Panc1 (cell line): ENCODE data around the gene TRIM14. TPM values are rescaled to one million over a fixed set of nuclear protein-coding genes. Genes with fewer than 3 reads are reported as not detected.

Experiments
- ATAC-seq: fragments of 200-7000 bp; cut with Tn5 transposase; 2 replicates; pipeline ENCODE4 v1.9.1; 2020; ENCODE audit warnings: mild to moderate bottlenecking, moderate library complexity
- BruUV-seq: library from RNA; stranded (reverse); fragments of 400-500 nt; replicated peaks from 2 replicates; lab custom pipeline; 2021; lab: Mats Ljungman, UMichigan
- CTCF ChIA-PET: fragments of 300-600 bp; sonication (Branson Sonifier 250); formaldehyde crosslinking; loops from one replicate; lab custom pipeline; 2022; ENCODE audit warnings: antibody characterized with exemption; lab: Charles Lee
- POLR2A ChIA-PET: fragments of 300-600 bp; sonication (Branson Sonifier 250); formaldehyde crosslinking; loops from one replicate; lab custom pipeline; 2022; ENCODE audit warnings: antibody characterized with exemption; lab: Charles Lee
- DNase-seq: peaks from one replicate; pipeline ENCODE4 v3.0.0-alpha.2; 2010; ENCODE audit warnings: low read depth, low spot score
- H3K27ac ChIP-seq: 2 replicates; pipeline ENCODE4 v1.5.1; 2011; ENCODE audit warnings: mild to moderate bottlenecking, low read length, inconsistent platforms
- H3K27me3 ChIP-seq: fragments of 200-500 bp; sonication (Bioruptor generic); 2 replicates; pipeline ENCODE4 v1.6.0; 2014; ENCODE audit warnings: low read length, inconsistent platforms; ENCODE audit not compliant: control insufficient read depth, insufficient read depth
- H3K36me3 ChIP-seq: fragments of 200-500 bp; sonication (Bioruptor generic); 2 replicates; pipeline ENCODE4 v1.5.1; 2014; ENCODE audit warnings: inconsistent platforms, mild to moderate bottlenecking, low read length, moderate library complexity; ENCODE audit not compliant: control insufficient read depth, insufficient read depth
- H3K4me1 ChIP-seq: 2 replicates; pipeline ENCODE4 v1.5.1; 2011; ENCODE audit warnings: inconsistent platforms, mild to moderate bottlenecking, low read length, moderate library complexity; ENCODE audit not compliant: control insufficient read depth, insufficient read depth
- H3K4me3 ChIP-seq, 2 experiments: 2 replicates each; pipeline ENCODE4 v1.5.1; 2011 to 2012; ENCODE audit warnings: low read depth in 2 of 2, low read length in 2 of 2, mild to moderate bottlenecking in 2 of 2, inconsistent platforms in 1 of 2, moderate library complexity in 1 of 2
- H3K9me3 ChIP-seq: fragments of 200-500 bp; sonication (Bioruptor generic); 2 replicates; pipeline ENCODE4 v1.5.1; 2014; ENCODE audit warnings: low read depth, mild to moderate bottlenecking, inconsistent platforms, low read length, moderate library complexity; ENCODE audit not compliant: control insufficient read depth, insufficient read depth
- CTCF ChIP-seq: fragments of 450-650 bp; IDR thresholded peaks from 2 replicates; pipeline ENCODE4 v1.5.1; 2017; ENCODE audit warnings: mild to moderate bottlenecking
- POLR2AphosphoS5 ChIP-seq: IDR thresholded peaks from 2 replicates; pipeline ENCODE4 v1.6.1; 2012; ENCODE audit warnings: mild to moderate bottlenecking, low read depth, low read length, moderate library complexity
- SIN3A ChIP-seq: IDR thresholded peaks from 2 replicates; pipeline ENCODE4 v1.6.1; 2012; ENCODE audit warnings: low read depth, mild to moderate bottlenecking, low read length, moderate library complexity, borderline replicate concordance; ENCODE audit not compliant: insufficient read depth
- TCF7L2 ChIP-seq: IDR thresholded peaks from 2 replicates; pipeline ENCODE4 v1.6.1; 2011; ENCODE audit warnings: mild to moderate bottlenecking, low read depth, low read length, inconsistent platforms
- in situ Hi-C: cut with HindIII; loops from 2 replicates; pipeline ENCODE4 v1.10.0; 2016; ENCODE audit warnings: low sequenced_read_pairs, low pct_unique_long_range_greater_than_20kb
- intact Hi-C: fragments of 100-400 bp; cut with micrococcal nuclease; formaldehyde crosslinking; loops from one replicate; pipeline ENCODE4 v1.10.0; 2022; ENCODE audit not compliant: unreplicated experiment
- total RNA-seq: library from RNA; stranded (reverse); gene quantifications from one replicate; pipeline ENCODE4 v1.2.1, GENCODE V29; 2021; ENCODE audit not compliant: unreplicated experiment
- TF ChIP-seq, protein P1 (sequence below), 2 experiments: IDR thresholded peaks; 2 replicates each; pipeline ENCODE4 v1.6.1; 2011 to 2012; ENCODE audit warnings: low read depth in 2 of 2, control low read depth in 1 of 2, low read length in 1 of 2, mild to moderate bottlenecking in 1 of 2, moderate library complexity in 1 of 2; ENCODE audit not compliant: insufficient read depth in 1 of 2

Gene TRIM14
- total RNA-seq, 1 experiment from 2014 or later = 9.7 TPM

DNA sequence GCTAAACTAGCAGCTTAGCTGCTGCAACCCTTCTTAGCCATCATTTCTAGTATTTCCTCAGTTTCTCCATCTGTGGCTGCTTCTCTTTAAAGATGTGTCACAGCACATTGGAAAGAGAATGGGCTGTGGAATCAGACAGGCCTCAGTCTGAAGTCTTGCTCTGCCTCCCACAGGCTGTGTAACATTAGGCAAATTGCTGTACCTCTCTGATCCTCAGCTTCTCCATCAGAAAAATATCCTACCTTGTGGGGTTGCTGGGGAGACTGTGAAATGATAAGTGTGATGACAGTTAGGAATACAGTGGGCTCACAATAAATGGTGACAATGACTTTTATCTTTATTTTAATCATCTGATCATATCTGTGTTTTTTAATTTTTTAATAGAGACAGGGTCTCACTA lies 17.5 kb upstream of the TRIM14 start:
- ChIA-PET CTCF (no interaction called here), POLR2A (no interaction called here)
- no peaks in the 10 kb centered on the region for H3K4me1 ChIP-seq
- TF ChIP-seq SIN3A (no peak), CTCF (no peak), TCF7L2 (no peak), POLR2AphosphoS5 (no peak)
- TF ChIP-seq, protein P1, sequence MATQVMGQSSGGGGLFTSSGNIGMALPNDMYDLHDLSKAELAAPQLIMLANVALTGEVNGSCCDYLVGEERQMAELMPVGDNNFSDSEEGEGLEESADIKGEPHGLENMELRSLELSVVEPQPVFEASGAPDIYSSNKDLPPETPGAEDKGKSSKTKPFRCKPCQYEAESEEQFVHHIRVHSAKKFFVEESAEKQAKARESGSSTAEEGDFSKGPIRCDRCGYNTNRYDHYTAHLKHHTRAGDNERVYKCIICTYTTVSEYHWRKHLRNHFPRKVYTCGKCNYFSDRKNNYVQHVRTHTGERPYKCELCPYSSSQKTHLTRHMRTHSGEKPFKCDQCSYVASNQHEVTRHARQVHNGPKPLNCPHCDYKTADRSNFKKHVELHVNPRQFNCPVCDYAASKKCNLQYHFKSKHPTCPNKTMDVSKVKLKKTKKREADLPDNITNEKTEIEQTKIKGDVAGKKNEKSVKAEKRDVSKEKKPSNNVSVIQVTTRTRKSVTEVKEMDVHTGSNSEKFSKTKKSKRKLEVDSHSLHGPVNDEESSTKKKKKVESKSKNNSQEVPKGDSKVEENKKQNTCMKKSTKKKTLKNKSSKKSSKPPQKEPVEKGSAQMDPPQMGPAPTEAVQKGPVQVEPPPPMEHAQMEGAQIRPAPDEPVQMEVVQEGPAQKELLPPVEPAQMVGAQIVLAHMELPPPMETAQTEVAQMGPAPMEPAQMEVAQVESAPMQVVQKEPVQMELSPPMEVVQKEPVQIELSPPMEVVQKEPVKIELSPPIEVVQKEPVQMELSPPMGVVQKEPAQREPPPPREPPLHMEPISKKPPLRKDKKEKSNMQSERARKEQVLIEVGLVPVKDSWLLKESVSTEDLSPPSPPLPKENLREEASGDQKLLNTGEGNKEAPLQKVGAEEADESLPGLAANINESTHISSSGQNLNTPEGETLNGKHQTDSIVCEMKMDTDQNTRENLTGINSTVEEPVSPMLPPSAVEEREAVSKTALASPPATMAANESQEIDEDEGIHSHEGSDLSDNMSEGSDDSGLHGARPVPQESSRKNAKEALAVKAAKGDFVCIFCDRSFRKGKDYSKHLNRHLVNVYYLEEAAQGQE (IDR thresholded peaks at IDR 0.05; ENCODE audit: insufficient read depth in 1 of 2, low read depth in 2 of 2, low read length in 1 of 2) = no peak
- no TSS peak for BruUV-seq
- H3K27ac ChIP-seq = no peak overlapping the region
- ATAC-seq (no peak), DNase-seq (no peak)
- in situ Hi-C loops (no loop called here), intact Hi-C loops (no loop called here)
- H3K9me3 ChIP-seq = no peaks in the 10 kb centered on the region
- no peak overlapping the region for H3K4me3 ChIP-seq
- H3K36me3 ChIP-seq = no peaks in the 10 kb centered on the region
- no peaks in the 10 kb centered on the region for H3K27me3 ChIP-seq

DNA sequence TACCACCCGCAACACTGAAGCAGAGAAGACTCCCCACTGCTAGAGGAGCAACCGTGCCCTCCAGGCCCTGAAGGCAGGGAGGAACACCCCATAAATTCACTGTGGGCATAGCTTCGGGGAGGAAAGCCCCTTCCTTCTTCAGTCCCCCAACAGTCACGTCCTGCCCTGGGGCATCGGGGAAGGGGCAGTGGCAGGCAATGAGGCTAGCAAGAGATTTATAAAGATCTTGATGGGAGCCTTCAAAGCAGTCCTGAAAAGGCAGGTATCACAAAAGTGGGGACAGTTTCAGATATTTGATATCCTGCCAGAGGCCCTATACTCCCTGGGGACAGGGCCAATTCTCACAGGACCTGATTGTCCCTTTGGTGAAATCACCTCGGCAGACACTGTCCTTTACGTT lies 16.9 kb upstream of the TRIM14 start:
- no peak for DNase-seq
- no peaks in the 10 kb centered on the region for H3K36me3 ChIP-seq

More for the DNA sequence above, 16.9 kb upstream of the TRIM14 start:
- Histone ChIP-seq H3K27ac (no peak overlapping the region), H3K27me3 (no peaks in the 10 kb centered on the region), H3K4me1 (no peaks in the 10 kb centered on the region), H3K9me3 (no peaks in the 10 kb centered on the region), H3K4me3 (no peak overlapping the region)
- in situ Hi-C loops (no loop called here), intact Hi-C loops (no loop called here)
- POLR2A ChIA-PET = no interaction called here
- TF ChIP-seq TCF7L2 (no peak), CTCF (no peak), SIN3A (no peak), POLR2AphosphoS5 (no peak)
- TF ChIP-seq, protein P1 (IDR thresholded peaks at IDR 0.05; ENCODE audit: insufficient read depth in 1 of 2, low read depth in 2 of 2, low read length in 1 of 2) = no peak
- BruUV-seq = no TSS peak
- no peak for ATAC-seq
- CTCF ChIA-PET = no interaction called here
